Mucosa of descending colon (tissue), 3 donors: ENCODE data around the gene ZNF618. TPM values are rescaled to one million over a fixed set of nuclear protein-coding genes. Genes with fewer than 3 reads are reported as not detected.

Experiments
- ATAC-seq: fragments of 200-7000 bp; cut with Tn5 transposase; one replicate; pipeline ENCODE4 v1.9.1; 2020; ENCODE audit warnings: mild to moderate bottlenecking, moderate library complexity
- DNase-seq, 3 donors: peaks; one replicate each; pipeline ENCODE4 v3.0.0-alpha.2; 2020
- H3K36me3 ChIP-seq: fragments of 200-600 bp; one replicate; pipeline ENCODE4 v1.8.0; 2021; ENCODE audit warnings: low read depth, mild to moderate bottlenecking
- H3K4me1 ChIP-seq: fragments of 200-600 bp; one replicate; pipeline ENCODE4 v1.8.0; 2021; ENCODE audit warnings: low read depth, mild to moderate bottlenecking
- H3K4me3 ChIP-seq: fragments of 200-600 bp; one replicate; pipeline ENCODE4 v1.8.0; 2021; ENCODE audit warnings: mild to moderate bottlenecking
- H3K9me3 ChIP-seq: fragments of 200-600 bp; one replicate; pipeline ENCODE4 v1.8.0; 2021; ENCODE audit warnings: mild to moderate bottlenecking
- CTCF ChIP-seq: fragments of 200-600 bp; IDR thresholded peaks from one replicate; pipeline ENCODE4 v1.8.0; 2022; ENCODE audit warnings: antibody characterized with exemption, mild to moderate bottlenecking
- intact Hi-C, 2 donors: fragments of 100-400 bp; cut with DNase I in 1 of 2; cut with micrococcal nuclease in 1 of 2; formaldehyde crosslinking; loops; one replicate each; pipeline versions ENCODE4 v1.11.0 to v1.11.1; 2022; cut with DNase I, micrococcal nuclease
- total RNA-seq, 3 donors: library from RNA; stranded (reverse); fragmentation: NEBNext Ultra II Directional in 2 of 3; extraction: Animal tissue kit (Norgen Biotek cat#: 25700) in 2 of 3; gene quantifications; one replicate each; pipeline versions ENCODE4 v1.2.1 to v1.2.4, GENCODE V29; 2021 to 2023
- donor health status: DM: no; HTN: no; CAD: no; lungs with moderate emphysema.
- donor health status: DM: no; HTN: no; CAD: no.
- donor health status: DM: no; HTN: yes; CAD: no.

The ZNF618 gene
- total RNA-seq, 3 donors from 2014 or later = 2.7 to 6.2 (median 3.7) TPM

DNA sequence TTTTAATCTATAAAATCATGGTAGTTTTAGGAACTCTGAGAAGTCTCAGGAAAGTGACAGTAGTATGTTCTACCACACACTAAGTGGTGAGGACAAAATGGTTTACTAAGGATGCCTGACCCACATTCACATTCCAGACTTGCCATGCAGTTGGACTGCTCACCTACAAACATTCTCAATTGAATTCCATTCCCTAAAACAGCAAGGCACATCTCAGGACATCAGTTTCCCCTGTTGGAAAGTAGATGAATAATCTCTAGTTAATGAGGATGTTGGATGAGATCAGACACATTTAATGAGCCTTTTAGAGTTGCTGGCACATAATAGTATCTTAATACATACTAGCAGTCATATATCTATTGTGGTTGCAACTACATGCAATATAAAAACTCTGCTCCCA, 76.6 kb downstream of the ZNF618 start:
- no peaks in the 10 kb centered on the region for H3K9me3 ChIP-seq
- H3K36me3 ChIP-seq = no peaks in the 10 kb centered on the region
- no peak for TF ChIP-seq CTCF
- H3K4me3 ChIP-seq = no peak overlapping the region
- no peak for ATAC-seq
- intact Hi-C loops = no loop called here
- no peaks in the 10 kb centered on the region for H3K4me1 ChIP-seq
- no peak for DNase-seq

- no peak for TF ChIP-seq CTCF
- Histone ChIP-seq H3K4me3 (no peak overlapping the region), H3K9me3 (no peaks in the 10 kb centered on the region), H3K36me3 (no peaks in the 10 kb centered on the region), H3K4me1 (no peaks in the 10 kb centered on the region)
- ATAC-seq = no peak
- intact Hi-C loops = no loop called here
- no peak for DNase-seq
Observed at GRCh38 chr9:113953531-113953930, 77.4 kb downstream of the ZNF618 start.

DNA sequence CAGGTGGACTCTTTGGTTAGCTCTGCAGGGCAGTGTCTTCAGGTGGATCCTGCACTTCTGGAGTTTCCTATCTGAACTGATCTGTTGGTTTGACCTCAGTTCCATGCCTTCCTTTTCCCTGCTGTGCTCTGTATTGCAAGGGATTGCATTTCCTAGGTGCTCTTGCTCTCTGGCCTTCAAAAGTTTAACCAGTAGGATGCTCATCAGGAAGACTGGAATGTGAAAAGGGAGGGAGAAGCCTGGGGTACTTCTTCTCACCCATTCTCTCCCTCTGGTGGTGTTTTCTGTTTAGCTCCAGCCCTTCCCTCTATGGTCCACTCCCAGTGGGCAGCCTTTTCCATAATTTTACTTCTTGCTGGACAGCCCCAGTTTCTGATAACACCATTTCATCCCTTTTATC, 78.5 kb downstream of the ZNF618 start:
- Histone ChIP-seq H3K9me3 (no peaks in the 10 kb centered on the region), H3K36me3 (no peaks in the 10 kb centered on the region), H3K4me1 (no peaks in the 10 kb centered on the region), H3K4me3 (no peak overlapping the region)
- no peak for ATAC-seq
- no peak for TF ChIP-seq CTCF
- intact Hi-C loops = no loop called here
- DNase-seq = no peak

DNA sequence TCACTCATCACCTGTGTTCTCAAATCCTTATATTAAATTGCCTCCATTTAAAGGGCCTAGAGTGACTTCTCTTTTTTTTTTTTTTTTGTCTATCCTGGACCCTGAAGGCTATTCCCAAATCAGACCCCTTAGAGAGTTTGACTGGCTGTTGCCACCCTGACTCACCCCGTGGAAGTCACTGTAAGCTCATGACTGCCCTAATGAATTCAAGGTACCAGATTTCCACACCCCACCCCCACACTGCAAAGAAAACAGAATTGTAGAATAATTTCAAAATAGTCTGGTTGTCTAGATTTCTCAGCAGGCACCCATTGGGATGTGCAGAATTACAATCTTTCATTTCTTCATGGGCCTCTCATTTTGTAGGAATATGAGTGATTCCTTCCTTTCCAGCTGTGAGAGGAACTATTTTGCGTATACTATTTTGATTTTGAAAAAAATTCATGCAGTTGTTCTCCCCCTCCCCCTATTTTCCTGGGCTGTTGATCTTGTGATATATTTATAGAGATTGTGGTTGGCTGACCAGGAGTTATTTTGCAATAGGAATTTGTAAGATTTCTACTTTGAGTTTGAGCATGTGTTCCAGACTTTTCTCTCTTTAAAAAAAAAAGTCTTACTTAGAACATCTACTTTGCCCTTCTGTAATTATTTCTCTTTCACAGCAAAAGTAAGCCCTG, 79.1 kb downstream of the ZNF618 start:
- intact Hi-C loops = no loop called here

GRCh38 chr9:113956901-113957300, 80.8 kb downstream of the ZNF618 start:
- ATAC-seq (no peak), DNase-seq (no peak)
- H3K4me3 ChIP-seq = no peak overlapping the region
- H3K36me3 ChIP-seq = no peaks in the 10 kb centered on the region
- H3K9me3 ChIP-seq = no peaks in the 10 kb centered on the region
- TF ChIP-seq CTCF = no peak
- intact Hi-C loops = no loop called here
- H3K4me1 ChIP-seq = no peaks in the 10 kb centered on the region

More for the DNA sequence above, 79.1 kb downstream of the ZNF618 start:
- Histone ChIP-seq H3K9me3 (no peaks in the 10 kb centered on the region), H3K4me3 (no peak overlapping the region), H3K36me3 (no peaks in the 10 kb centered on the region), H3K4me1 (no peaks in the 10 kb centered on the region)
- no peak for DNase-seq
- TF ChIP-seq CTCF = no peak
- no peak for ATAC-seq

GRCh38 chr9:113957351-113957750, 81.2 kb downstream of the ZNF618 start:
- Histone ChIP-seq H3K9me3 (no peaks in the 10 kb centered on the region), H3K4me1 (no peaks in the 10 kb centered on the region), H3K36me3 (no peaks in the 10 kb centered on the region), H3K4me3 (no peak overlapping the region)
- no peak for TF ChIP-seq CTCF
- DNase-seq = no peak
- intact Hi-C loops = no loop called here
- ATAC-seq = no peak
